Gastrocnemius medialis (tissue), 4 donors: ENCODE measurements around the gene GABBR2.

Experiments used
- CTCF ChIP-seq, 5 experiments: fragments of 450-650 bp in 3 of 5; fragments of 200-600 bp in 2 of 5; sonication (generic) in 2 of 5; IDR thresholded peaks in 4 of 5; conservative IDR thresholded peaks in 1 of 5; 1 replicate in 4 of 5; 2 replicates in 1 of 5; pipeline ENCODE4 v1.5.1; 2016 to 2019; ENCODE audit warnings: antibody characterized with exemption in 5 of 5, mild to moderate bottlenecking in 3 of 5, moderate library complexity in 3 of 5
- POLR2A ChIP-seq, 2 donors: fragments of 450-650 bp; IDR thresholded peaks; one replicate each; pipeline ENCODE4 v1.6.1; 2017; ENCODE audit warnings: antibody characterized with exemption in 2 of 2, mild to moderate bottlenecking in 2 of 2, moderate library complexity in 2 of 2

GRCh38 chr9:98404237-98404636, 304.5 kb downstream of the GABBR2 start:
- TF ChIP-seq CTCF (IDR thresholded peaks at IDR 0.05 in 4 of 5, conservative IDR thresholded peaks at IDR 0.05 in 1 of 5) (no peak), POLR2A (IDR thresholded peaks at IDR 0.05) (no peak)
